Measurements from ENCODE around the gene UMAD1.

GRCh38 chr7:7681936-7682329, 41.4 kb downstream of the UMAD1 start:
- no peak for TF ChIP-seq CTCF (IDR thresholded peaks at IDR 0.05; ENCODE audit: insufficient read depth, low read length)
- TF ChIP-seq POLR2AphosphoS5 (IDR thresholded peaks at IDR 0.05; ENCODE audit: low read depth), result no peak
- no peak for TF ChIP-seq REST (IDR thresholded peaks at IDR 0.05; ENCODE audit: insufficient replicate concordance, low read depth)

All from HL-60 (cell line).